ENCODE results near the gene WDR20.

The WDR20 gene

GRCh38 chr14:102209224-102209966, 69.7 kb downstream of the WDR20 start:
- TF ChIP-seq CTCF (IDR thresholded peaks at IDR 0.05; ENCODE audit: low read depth, low read length, missing control alignments) = peak; percentile 36
- H3K4me3 ChIP-seq (replicated peaks; ENCODE audit: low read depth, low read length) = no peak overlapping the region
- no peak for DNase-seq (ENCODE audit: extremely low read depth, low read depth)

- H3K4me3 ChIP-seq (replicated peaks; ENCODE audit: low read depth, low read length) = no peak overlapping the region
- no peak for TF ChIP-seq CTCF (IDR thresholded peaks at IDR 0.05; ENCODE audit: low read depth, low read length, missing control alignments)
- no peak for DNase-seq (ENCODE audit: extremely low read depth, low read depth)
Observed at GRCh38 chr14:102210421-102211042, 70.8 kb downstream of the WDR20 start.

GRCh38 chr14:102211240-102211639, 71.5 kb downstream of the WDR20 start:
- no peak for TF ChIP-seq CTCF (IDR thresholded peaks at IDR 0.05; ENCODE audit: low read depth, low read length, missing control alignments)
- H3K4me3 ChIP-seq (replicated peaks; ENCODE audit: low read depth, low read length) = no peak overlapping the region
- no peak for DNase-seq (ENCODE audit: extremely low read depth, low read depth)

- H3K4me3 ChIP-seq (replicated peaks; ENCODE audit: low read depth, low read length) = no peak overlapping the region
- no peak for DNase-seq (ENCODE audit: extremely low read depth, low read depth)
- TF ChIP-seq CTCF (IDR thresholded peaks at IDR 0.05; ENCODE audit: low read depth, low read length, missing control alignments) = no peak
Observed at GRCh38 chr14:102212356-102212755, 72.7 kb downstream of the WDR20 start.

GRCh38 chr14:102212845-102213244, 73.1 kb downstream of the WDR20 start:
- no peak for TF ChIP-seq CTCF (IDR thresholded peaks at IDR 0.05; ENCODE audit: low read depth, low read length, missing control alignments)
- no peak overlapping the region for H3K4me3 ChIP-seq (replicated peaks; ENCODE audit: low read depth, low read length)
- no peak for DNase-seq (ENCODE audit: extremely low read depth, low read depth)

GRCh38 chr14:102213470-102213869, 73.8 kb downstream of the WDR20 start:
- DNase-seq (ENCODE audit: extremely low read depth, low read depth) = no peak
- no peak for TF ChIP-seq CTCF (IDR thresholded peaks at IDR 0.05; ENCODE audit: low read depth, low read length, missing control alignments)
- H3K4me3 ChIP-seq (replicated peaks; ENCODE audit: low read depth, low read length) = no peak overlapping the region
